ENCODE data around the gene LRRC7.

GRCh38 chr1:70086897-70087296, 519.2 kb downstream of the LRRC7 start:
- no peak for TF ChIP-seq POLR2A (IDR thresholded peaks at IDR 0.05; ENCODE audit: low read length)
- no peak for TF ChIP-seq GATA1 (IDR thresholded peaks at IDR 0.05; ENCODE audit: low read depth, low read length)

Data from erythroblast (primary cell).